Astrocyte (in vitro differentiated cells and primary cell): ENCODE results near the gene GOLPH3. TPM values are rescaled to one million over a fixed set of nuclear protein-coding genes. Genes with fewer than 3 reads are reported as not detected.
A peak's percentile ranks its signal among the peaks of the same experiment; 100 is the strongest.
"Not testable (repeated sequence)": the region's sequence is repeated elsewhere in the genome, so short reads cannot be mapped to it uniquely, and the experiment has no call there.

ENCODE experiments used
- DNase-seq: peaks from one replicate; pipeline ENCODE4 v3.0.0-alpha.2; 2010; ENCODE audit warnings: low read depth
- FAIRE-seq: peaks from 2 replicates; lab custom pipeline; 2011; peaks lifted over from hg19 to GRCh38; lab: Jason Lieb, UNC
- H2AFZ ChIP-seq: 2 replicates; pipeline ENCODE4 v1.6.0; 2012; ENCODE audit warnings: low read depth, low read length, inconsistent platforms
- H3K27ac ChIP-seq: 2 replicates; pipeline ENCODE4 v1.5.1; 2011; ENCODE audit warnings: low read depth, low read length, inconsistent platforms
- H3K27me3 ChIP-seq: 2 replicates; pipeline ENCODE4 v1.6.0; 2011; ENCODE audit warnings: low read length, inconsistent platforms; ENCODE audit not compliant: insufficient read depth
- H3K36me3 ChIP-seq: 2 replicates; pipeline ENCODE4 v1.5.1; 2011; ENCODE audit warnings: low read length, inconsistent platforms; ENCODE audit not compliant: insufficient read depth
- H3K4me1 ChIP-seq: 2 replicates; pipeline ENCODE4 v1.5.1; 2011; ENCODE audit warnings: low read length, inconsistent platforms; ENCODE audit not compliant: insufficient read depth
- H3K4me2 ChIP-seq: 2 replicates; pipeline ENCODE4 v1.6.0; 2012; ENCODE audit warnings: low read length, inconsistent platforms
- H3K4me3 ChIP-seq: 2 replicates; pipeline ENCODE4 v1.5.1; 2011; ENCODE audit warnings: low read depth, mild to moderate bottlenecking, low read length, inconsistent platforms; ENCODE audit not compliant: insufficient read depth
- H3K79me2 ChIP-seq: 2 replicates; pipeline ENCODE4 v1.6.0; 2012; ENCODE audit warnings: mild to moderate bottlenecking, low read length, inconsistent platforms; ENCODE audit not compliant: insufficient read depth
- H3K9ac ChIP-seq: 2 replicates; pipeline ENCODE4 v1.6.0; 2012; ENCODE audit warnings: mild to moderate bottlenecking, low read length, inconsistent platforms
- H3K9me3 ChIP-seq: 2 replicates; pipeline ENCODE4 v1.5.1; 2012; ENCODE audit warnings: low read depth, mild to moderate bottlenecking, low read length, inconsistent platforms; ENCODE audit not compliant: insufficient read depth
- H4K20me1 ChIP-seq: 2 replicates; pipeline ENCODE4 v1.6.0; 2012; ENCODE audit warnings: low read length, inconsistent platforms; ENCODE audit not compliant: insufficient read depth
- H3K27ac Mint-ChIP-seq: one replicate; pipeline ENCODE4 v1.8.0; 2021; ENCODE audit warnings: mild to moderate bottlenecking, mixed read lengths; ENCODE audit not compliant: unreplicated experiment
- H3K27me3 Mint-ChIP-seq: one replicate; pipeline ENCODE4 v1.8.0; 2021; ENCODE audit warnings: low read depth, mixed read lengths; ENCODE audit not compliant: unreplicated experiment
- H3K36me3 Mint-ChIP-seq: one replicate; pipeline ENCODE4 v1.8.0; 2021; ENCODE audit warnings: low read depth, mixed read lengths; ENCODE audit not compliant: unreplicated experiment
- H3K4me1 Mint-ChIP-seq: one replicate; pipeline ENCODE4 v1.8.0; 2021; ENCODE audit warnings: low read depth, mixed read lengths; ENCODE audit not compliant: unreplicated experiment
- H3K4me3 Mint-ChIP-seq: one replicate; pipeline ENCODE4 v1.8.0; 2021; ENCODE audit warnings: mild to moderate bottlenecking, moderate library complexity, mixed read lengths; ENCODE audit not compliant: unreplicated experiment
- H3K9me3 Mint-ChIP-seq: one replicate; pipeline ENCODE4 v1.8.0; 2021; ENCODE audit warnings: mild to moderate bottlenecking, mixed read lengths; ENCODE audit not compliant: unreplicated experiment
- EZH2 ChIP-seq: IDR thresholded peaks from 2 replicates; pipeline ENCODE4 v1.6.1; 2012; ENCODE audit warnings: mild to moderate bottlenecking, low read length, inconsistent platforms; ENCODE audit not compliant: insufficient read depth
- total RNA-seq: library from RNA; stranded (reverse); gene quantifications from 2 replicates; pipeline ENCODE4 v1.2.1, GENCODE V29; 2021
- TF ChIP-seq, protein P1 (sequence below): IDR thresholded peaks from 2 replicates; pipeline ENCODE4 v1.5.1; 2011; ENCODE audit warnings: low read depth, mild to moderate bottlenecking, inconsistent platforms, low read length, moderate library complexity; ENCODE audit not compliant: insufficient read depth

The GOLPH3 gene
- total RNA-seq, 1 donor from 2014 or later, result 114 TPM

DNA sequence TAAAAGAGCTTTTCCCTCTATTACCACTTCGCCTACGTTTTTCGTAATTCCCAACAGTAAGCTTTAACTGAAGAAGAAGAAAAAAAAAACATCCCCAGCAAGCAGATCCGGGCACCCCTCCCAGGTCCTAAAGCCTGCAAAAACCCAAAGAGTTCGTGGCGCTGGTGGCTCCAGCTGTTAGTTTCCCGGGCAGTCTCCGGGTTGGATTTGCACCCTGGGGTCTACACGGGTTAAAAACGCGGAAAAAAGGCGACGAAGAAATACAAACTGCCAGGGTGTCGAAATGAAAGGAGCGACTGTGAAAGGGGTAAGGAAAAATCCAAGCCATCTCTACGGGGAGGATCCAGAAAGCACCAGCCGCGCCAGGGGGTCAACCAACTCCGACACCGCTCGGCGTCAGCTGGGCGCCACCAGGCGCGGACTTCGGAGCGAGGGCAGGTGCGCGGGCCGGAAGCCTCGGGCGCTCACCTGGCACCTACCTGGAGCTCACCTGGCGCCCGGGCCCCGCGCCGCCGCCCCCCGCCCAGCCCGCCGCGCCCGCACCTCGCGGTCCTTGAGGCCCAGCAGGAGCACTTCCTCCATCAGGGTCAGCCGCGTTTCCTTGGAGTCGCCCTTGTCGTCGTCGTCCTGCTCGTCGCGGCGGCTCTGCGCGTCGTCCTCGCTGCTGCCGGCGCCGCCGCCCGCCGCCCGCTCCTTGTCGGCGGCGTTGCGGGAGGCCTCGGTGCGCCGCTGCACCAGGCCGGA lies 680 bp downstream of the GOLPH3 start:
- Histone ChIP-seq H3K4me2 (peak overlapping the region; percentile 94), H3K4me3 (peak overlapping the region; percentile 95), H3K4me1 (peaks cover 4% of the 10 kb centered on the region), H3K79me2 (peaks cover 66% of the 10 kb centered on the region), H3K36me3 (peaks cover 19% of the 10 kb centered on the region), H3K9ac (peak overlapping the region; percentile 99), H3K27me3 (no peaks in the 10 kb centered on the region), H3K9me3 (no peaks in the 10 kb centered on the region), H4K20me1 (peaks cover 50% of the 10 kb centered on the region), H3K27ac (peak overlapping the region; percentile 97), H2AFZ (peak overlapping the region; percentile 93)
- peaks cover 2% of the 10 kb centered on the region for H3K9me3 Mint-ChIP-seq
- peak overlapping the region; percentile 100 for H3K27ac Mint-ChIP-seq
- peak overlapping the region; percentile 99 for H3K4me3 Mint-ChIP-seq
- TF ChIP-seq, protein P1, sequence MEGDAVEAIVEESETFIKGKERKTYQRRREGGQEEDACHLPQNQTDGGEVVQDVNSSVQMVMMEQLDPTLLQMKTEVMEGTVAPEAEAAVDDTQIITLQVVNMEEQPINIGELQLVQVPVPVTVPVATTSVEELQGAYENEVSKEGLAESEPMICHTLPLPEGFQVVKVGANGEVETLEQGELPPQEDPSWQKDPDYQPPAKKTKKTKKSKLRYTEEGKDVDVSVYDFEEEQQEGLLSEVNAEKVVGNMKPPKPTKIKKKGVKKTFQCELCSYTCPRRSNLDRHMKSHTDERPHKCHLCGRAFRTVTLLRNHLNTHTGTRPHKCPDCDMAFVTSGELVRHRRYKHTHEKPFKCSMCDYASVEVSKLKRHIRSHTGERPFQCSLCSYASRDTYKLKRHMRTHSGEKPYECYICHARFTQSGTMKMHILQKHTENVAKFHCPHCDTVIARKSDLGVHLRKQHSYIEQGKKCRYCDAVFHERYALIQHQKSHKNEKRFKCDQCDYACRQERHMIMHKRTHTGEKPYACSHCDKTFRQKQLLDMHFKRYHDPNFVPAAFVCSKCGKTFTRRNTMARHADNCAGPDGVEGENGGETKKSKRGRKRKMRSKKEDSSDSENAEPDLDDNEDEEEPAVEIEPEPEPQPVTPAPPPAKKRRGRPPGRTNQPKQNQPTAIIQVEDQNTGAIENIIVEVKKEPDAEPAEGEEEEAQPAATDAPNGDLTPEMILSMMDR, result no peak
- TF ChIP-seq EZH2, result no peak
- peaks cover 13% of the 10 kb centered on the region for H3K36me3 Mint-ChIP-seq
- DNase-seq (peak; percentile 40), FAIRE-seq (no peak)
- no peaks in the 10 kb centered on the region for H3K27me3 Mint-ChIP-seq
- peaks cover 21% of the 10 kb centered on the region for H3K4me1 Mint-ChIP-seq

DNA sequence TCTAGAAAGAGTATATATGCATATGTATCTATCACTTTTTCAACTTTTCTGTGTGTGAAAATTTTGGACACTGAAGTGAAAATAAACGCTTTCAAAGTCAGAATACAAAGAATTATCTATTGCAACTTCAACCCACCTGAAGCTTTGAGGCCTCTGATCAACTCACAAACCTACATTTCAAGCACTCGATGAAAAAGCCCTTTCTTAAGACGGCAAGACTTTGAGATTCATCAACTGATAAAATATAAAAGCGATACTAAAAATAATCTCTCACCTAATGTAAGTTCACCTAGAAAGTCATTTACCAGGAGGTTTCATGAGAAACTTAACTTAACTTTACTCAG lies 1.2 kb downstream of the GOLPH3 start:
- H3K36me3 ChIP-seq, result peaks cover 24% of the 10 kb centered on the region
- no peaks in the 10 kb centered on the region for H3K9me3 ChIP-seq
- H3K27ac ChIP-seq, result peak overlapping the region; percentile 97
- peaks cover 4% of the 10 kb centered on the region for H3K4me1 ChIP-seq
- H3K4me1 Mint-ChIP-seq, result peaks cover 19% of the 10 kb centered on the region
- no peak overlapping the region for H2AFZ ChIP-seq
- H3K4me2 ChIP-seq, result peak overlapping the region; percentile 94
- TF ChIP-seq EZH2, result no peak
- TF ChIP-seq, protein P1, result no peak
- peaks cover 2% of the 10 kb centered on the region for H3K9me3 Mint-ChIP-seq
- H3K9ac ChIP-seq, result peak overlapping the region; percentile 99
- peak overlapping the region; percentile 99 for H3K4me3 Mint-ChIP-seq
- DNase-seq (no peak), FAIRE-seq (no peak)
- peak overlapping the region; percentile 100 for H3K27ac Mint-ChIP-seq
- H3K27me3 ChIP-seq, result no peaks in the 10 kb centered on the region
- H4K20me1 ChIP-seq, result peaks cover 55% of the 10 kb centered on the region
- peaks cover 72% of the 10 kb centered on the region for H3K79me2 ChIP-seq
- H3K27me3 Mint-ChIP-seq, result no peaks in the 10 kb centered on the region
- peaks cover 13% of the 10 kb centered on the region for H3K36me3 Mint-ChIP-seq
- H3K4me3 ChIP-seq, result peak overlapping the region; percentile 95

DNA sequence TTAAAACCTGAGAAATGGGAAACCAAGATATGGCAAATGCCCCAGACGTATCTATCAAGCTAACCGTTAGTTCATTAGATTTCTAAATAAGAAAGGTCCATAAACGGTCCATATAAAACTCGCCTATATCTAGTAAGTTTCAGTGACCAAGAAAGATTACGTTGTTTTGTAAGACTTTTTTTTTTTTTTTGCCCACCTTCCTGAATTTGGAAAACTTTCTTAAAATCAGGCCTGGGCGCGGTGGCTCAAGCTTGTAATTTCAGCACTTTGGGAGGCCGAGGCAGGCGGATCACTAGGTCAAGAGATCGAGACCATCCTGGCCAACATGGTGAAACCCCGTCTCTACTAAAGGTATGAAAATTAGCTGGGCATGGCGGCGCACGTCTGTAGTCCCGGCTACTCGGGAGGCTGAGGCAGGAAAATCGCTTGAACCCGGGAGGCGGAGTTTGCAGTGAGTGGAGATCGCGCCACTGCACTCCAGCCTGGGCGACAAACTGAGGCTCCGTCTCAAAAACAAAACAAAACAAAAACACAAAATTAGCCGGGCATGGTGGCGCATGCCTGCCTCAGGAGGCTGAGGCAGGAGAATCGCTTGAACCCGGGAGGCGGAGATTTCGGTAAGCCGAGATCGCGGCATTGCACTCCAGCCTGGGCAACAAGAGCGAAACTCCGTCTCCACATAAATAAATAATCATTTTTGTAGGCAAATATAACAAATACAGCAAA lies 1.8 kb downstream of the GOLPH3 start:
- Histone ChIP-seq H3K9ac (peak overlapping the region; percentile 99), H3K79me2 (peaks cover 77% of the 10 kb centered on the region), H3K27ac (peak overlapping the region; percentile 97)

More for the DNA sequence above, 1.8 kb downstream of the GOLPH3 start:
- FAIRE-seq, H3K9me3 Mint-ChIP-seq, H3K9me3 ChIP-seq, H3K4me1 ChIP-seq, DNase-seq, H3K27me3 Mint-ChIP-seq, H2AFZ ChIP-seq, H3K27me3 ChIP-seq: not testable (repeated sequence)
- H3K4me3 Mint-ChIP-seq, result peak overlapping the region; percentile 99
- H3K27ac Mint-ChIP-seq, result peak overlapping the region; percentile 100
- Histone ChIP-seq H3K36me3 (peaks cover 29% of the 10 kb centered on the region), H3K4me3 (peak overlapping the region; percentile 95), H3K4me2 (peak overlapping the region; percentile 94), H4K20me1 (peaks cover 61% of the 10 kb centered on the region)
- H3K4me1 Mint-ChIP-seq, result peaks cover 19% of the 10 kb centered on the region
- peaks cover 15% of the 10 kb centered on the region for H3K36me3 Mint-ChIP-seq
